CD14-positive monocyte (primary cell): Measurements from ENCODE around the gene FAM135A. TPM values are rescaled to one million over a fixed set of nuclear protein-coding genes. Genes with fewer than 3 reads are reported as not detected.

Experiments used
- DNase-seq, 3 donors: peaks; one replicate each; pipeline ENCODE4 v3.0.0-alpha.2; 2011 to 2022
- H2AFZ ChIP-seq: 2 replicates; pipeline ENCODE4 v1.6.0; 2012; ENCODE audit warnings: mild to moderate bottlenecking, low read depth, low read length, inconsistent platforms; ENCODE audit not compliant: insufficient read depth, poor library complexity, severe bottlenecking
- H3K27ac ChIP-seq, 2 donors: 1 replicate in 1 of 2; 2 replicates in 1 of 2; pipeline ENCODE4 v1.5.1; 2012 to 2013; ENCODE audit warnings: low read length in 2 of 2, control low read depth in 1 of 2, inconsistent platforms in 1 of 2, low read depth in 1 of 2, mild to moderate bottlenecking in 1 of 2
- H3K27me3 ChIP-seq, 2 donors: one replicate each; pipeline versions ENCODE4 v1.6.0 to v1.6.1; 2011 to 2013; ENCODE audit warnings: low read length in 2 of 2; ENCODE audit not compliant: control insufficient read depth in 2 of 2, insufficient read depth in 2 of 2
- H3K36me3 ChIP-seq, 2 donors: replicated peaks in 1 of 2; 1 replicate in 1 of 2; 2 replicates in 1 of 2; pipeline versions ENCODE4 v1.5.1 to v1.6.1; 2012 to 2013; ENCODE audit warnings: low read length in 2 of 2, control low read depth in 1 of 2, inconsistent platforms in 1 of 2, mild to moderate bottlenecking in 1 of 2; ENCODE audit not compliant: insufficient read depth in 2 of 2, control insufficient read depth in 1 of 2
- H3K4me1 ChIP-seq, 2 donors: 1 replicate in 1 of 2; 2 replicates in 1 of 2; pipeline versions ENCODE4 v1.5.1 to v1.6.1; 2012 to 2013; ENCODE audit warnings: low read length in 2 of 2, control low read depth in 1 of 2, inconsistent platforms in 1 of 2, mild to moderate bottlenecking in 1 of 2, moderate library complexity in 1 of 2; ENCODE audit not compliant: insufficient read depth in 2 of 2, control insufficient read depth in 1 of 2
- H3K4me2 ChIP-seq: replicated peaks from 2 replicates; pipeline ENCODE3; 2012; ENCODE audit warnings: low read length, moderate library complexity, mild to moderate bottlenecking; ENCODE audit not compliant: poor library complexity, severe bottlenecking; ENCODE audit errors: extremely low read depth
- H3K4me3 ChIP-seq, 3 experiments: fragments of 200-600 bp in 1 of 3; sonication (generic) in 1 of 3; replicated peaks in 1 of 3; 1 replicate in 2 of 3; 2 replicates in 1 of 3; pipeline ENCODE4 v1.5.1; 2011 to 2013; ENCODE audit warnings: low read length in 3 of 3, mild to moderate bottlenecking in 3 of 3, control low read depth in 2 of 3, low read depth in 2 of 3, inconsistent platforms in 1 of 3, moderate library complexity in 1 of 3
- H3K79me2 ChIP-seq: 2 replicates; pipeline ENCODE4 v1.6.0; 2012; ENCODE audit warnings: mild to moderate bottlenecking, control low read depth, inconsistent platforms, low read length, moderate library complexity; ENCODE audit not compliant: insufficient read depth
- H3K9ac ChIP-seq: 2 replicates; pipeline ENCODE4 v1.6.0; 2017; ENCODE audit warnings: low read length, mild to moderate bottlenecking; ENCODE audit not compliant: insufficient read depth, poor library complexity, severe bottlenecking
- H3K9me3 ChIP-seq, 2 donors: replicated peaks in 1 of 2; 1 replicate in 1 of 2; 2 replicates in 1 of 2; pipeline versions ENCODE4 v1.5.1 to v1.6.1; 2012 to 2013; ENCODE audit warnings: low read length in 2 of 2, control low read depth in 1 of 2; ENCODE audit not compliant: control insufficient read depth in 1 of 2, insufficient read depth in 1 of 2
- H4K20me1 ChIP-seq: 2 replicates; pipeline ENCODE4 v1.6.0; 2012; ENCODE audit warnings: mild to moderate bottlenecking, low read length, control low read depth, moderate library complexity; ENCODE audit not compliant: insufficient read depth
- H3K27ac Mint-ChIP-seq, 7 donors: one replicate each; pipeline ENCODE4 v1.8.0; 2020; ENCODE audit warnings: mild to moderate bottlenecking in 7 of 7, mixed read lengths in 7 of 7, moderate library complexity in 6 of 7, inconsistent platforms in 2 of 7
- H3K27me3 Mint-ChIP-seq, 3 donors: one replicate each; pipeline ENCODE4 v1.8.0; 2021 to 2022; ENCODE audit warnings: low read depth in 3 of 3, mild to moderate bottlenecking in 3 of 3, mixed read lengths in 3 of 3, moderate library complexity in 3 of 3, inconsistent platforms in 1 of 3
- H3K36me3 Mint-ChIP-seq, 2 donors: one replicate each; pipeline ENCODE4 v1.8.0; 2020; ENCODE audit warnings: mixed read lengths in 2 of 2, inconsistent platforms in 1 of 2, mild to moderate bottlenecking in 1 of 2
- H3K4me1 Mint-ChIP-seq: one replicate; pipeline ENCODE4 v1.8.0; 2020; ENCODE audit warnings: mild to moderate bottlenecking, mixed read lengths
- H3K4me3 Mint-ChIP-seq, 2 donors: one replicate each; pipeline ENCODE4 v1.8.0; 2020; ENCODE audit warnings: mild to moderate bottlenecking in 2 of 2, mixed read lengths in 2 of 2, moderate library complexity in 1 of 2
- H3K9me3 Mint-ChIP-seq, 7 donors: one replicate each; pipeline ENCODE4 v1.8.0; 2020 to 2022; ENCODE audit warnings: mixed read lengths in 7 of 7, mild to moderate bottlenecking in 6 of 7, moderate library complexity in 6 of 7, inconsistent platforms in 2 of 7
- CTCF ChIP-seq: fragments of 200-600 bp; IDR thresholded peaks from one replicate; pipeline ENCODE4 v1.8.0; 2022; ENCODE audit warnings: antibody characterized with exemption, mild to moderate bottlenecking
- whole genome bisulfite sequencing: methylation state at CpG from one replicate; pipeline ENCODE4 v1.1.5; 2013; ENCODE audit warnings: missing lambda C conversion rate; ENCODE audit not compliant: insufficient coverage; 5-methylcytosine and 5-hydroxymethylcytosine counted together
- intact Hi-C, 2 donors: fragments of 100-400 bp; cut with micrococcal nuclease; formaldehyde crosslinking; loops; one replicate each; pipeline versions ENCODE4 v1.15.0 to v1.15.1; 2023
- polyA plus RNA-seq, 3 donors: library from polyadenylated mRNA; depleted of rRNA in 1 of 3; unstranded in 2 of 3; stranded (reverse) in 1 of 3; fragments of 300-500 nt in 2 of 3; fragments of >200 nt in 1 of 3; fragmentation: Illumina TruSeq in 2 of 3; gene quantifications; 1 replicate in 2 of 3; 2 replicates in 1 of 3; pipeline ENCODE4 v1.2.3, GENCODE V29; 2012 to 2021

The FAM135A gene
- polyA plus RNA-seq, 3 donors: 4.1 to 10.3 (median 5.4) TPM

GRCh38 chr6:70377372-70377771, 35.9 kb upstream of the FAM135A start:
- TF ChIP-seq CTCF: no peak
- H4K20me1 ChIP-seq: no peaks in the 10 kb centered on the region
- Mint-ChIP-seq H3K27me3 (peaks cover 3 to 9% (median 4%) of the 10 kb centered on the region in 3 donors), H3K9me3 (peaks cover 0 to 2% (median 0%) of the 10 kb centered on the region in 7 donors), H3K27ac (no peak overlapping the region), H3K4me1 (no peaks in the 10 kb centered on the region), H3K4me3 (no peak overlapping the region), H3K36me3 (no peaks in the 10 kb centered on the region)
- no peak overlapping the region for H3K9ac ChIP-seq
- H3K36me3 ChIP-seq: no peaks in the 10 kb centered on the region
- no peak overlapping the region for H3K4me3 ChIP-seq
- DNase-seq: no peak
- H3K79me2 ChIP-seq: no peaks in the 10 kb centered on the region
- no peak overlapping the region for H2AFZ ChIP-seq
- WGBS: no CpG with 5 or more reads among the region's 3 CpGs
- H3K27ac ChIP-seq: no peak overlapping the region
- intact Hi-C loops: no loop called here
- H3K4me2 ChIP-seq: no peak overlapping the region
- H3K27me3 ChIP-seq: peaks cover 0 to 3% of the 10 kb centered on the region in 2 donors
- H3K9me3 ChIP-seq: no peaks in the 10 kb centered on the region
- no peaks in the 10 kb centered on the region for H3K4me1 ChIP-seq

GRCh38 chr6:70379473-70380013, 33.8 kb upstream of the FAM135A start:
- intact Hi-C loops: no loop called here
- DNase-seq: no peak
- Histone ChIP-seq H2AFZ (no peak overlapping the region), H3K36me3 (no peaks in the 10 kb centered on the region), H3K9me3 (no peaks in the 10 kb centered on the region), H3K27ac (no peak overlapping the region), H3K27me3 (no peaks in the 10 kb centered on the region), H3K79me2 (no peaks in the 10 kb centered on the region), H3K4me3 (no peak overlapping the region), H3K4me2 (no peak overlapping the region), H4K20me1 (no peaks in the 10 kb centered on the region), H3K9ac (no peak overlapping the region), H3K4me1 (no peaks in the 10 kb centered on the region)
- no peaks in the 10 kb centered on the region for H3K4me1 Mint-ChIP-seq
- WGBS: no CpG with 5 or more reads among the region's 4 CpGs
- peaks cover 0 to 2% (median 0%) of the 10 kb centered on the region in 7 donors for H3K9me3 Mint-ChIP-seq
- H3K27me3 Mint-ChIP-seq: peaks cover 0 to 4% (median 0%) of the 10 kb centered on the region in 3 donors
- no peak overlapping the region for H3K27ac Mint-ChIP-seq
- H3K36me3 Mint-ChIP-seq: no peaks in the 10 kb centered on the region
- no peak for TF ChIP-seq CTCF
- no peak overlapping the region for H3K4me3 Mint-ChIP-seq
